SK-N-SH (cell line): Measurements from ENCODE around the gene CDK6. TPM values are rescaled to one million over a fixed set of nuclear protein-coding genes. Genes with fewer than 3 reads are reported as not detected.

Experiments
- CTCF ChIA-PET: fragments of 300-600, 350-600 bp; formaldehyde crosslinking; extraction: SDS; loops from one replicate; lab custom pipeline; 2021; lab: Yijun Ruan, JAX
- POLR2A ChIA-PET: fragments of 350-600 bp; sonication (Branson Sonifier 250); formaldehyde crosslinking; extraction: SDS; loops from one replicate; lab custom pipeline; 2020; ENCODE audit warnings: antibody characterized with exemption, inconsistent platforms; lab: Yijun Ruan, JAX
- DNase-seq: peaks from one replicate; pipeline ENCODE4 v3.0.0; 2012
- H2AFZ ChIP-seq: fragments of 200-600 bp; sonication (generic); 2 replicates; pipeline ENCODE4 v1.8.1; 2016; ENCODE audit warnings: antibody characterized with exemption, mild to moderate bottlenecking, low read depth
- H3F3A ChIP-seq: fragments of 200-600 bp; sonication (generic); replicated peaks from 2 replicates; pipeline ENCODE3; 2016; ENCODE audit warnings: antibody characterized with exemption, mild to moderate bottlenecking; ENCODE audit not compliant: insufficient read depth
- H3K27ac ChIP-seq, 2 experiments: fragments of 200-500 bp in 1 of 2; fragments of 200-600 bp in 1 of 2; sonication (Bioruptor generic) in 1 of 2; sonication (generic), shearing (Covaris generic) in 1 of 2; 2 replicates each; pipeline versions ENCODE4 v1.5.1 to v1.6.1; 2014 to 2016; ENCODE audit warnings: low read depth in 2 of 2, inconsistent platforms in 1 of 2, low read length in 1 of 2, mild to moderate bottlenecking in 1 of 2, mixed read lengths in 1 of 2
- H3K27me3 ChIP-seq: fragments of 200-600 bp; sonication (generic), shearing (Covaris generic); 2 replicates; pipeline ENCODE4 v1.6.1; 2016; ENCODE audit warnings: mixed run types; ENCODE audit not compliant: insufficient read depth
- H3K36me3 ChIP-seq, 2 experiments: fragments of 200-500 bp in 1 of 2; fragments of 200-600 bp in 1 of 2; sonication (Bioruptor generic) in 1 of 2; sonication (generic) in 1 of 2; replicated peaks in 1 of 2; 2 replicates each; pipeline versions ENCODE3 to v1.5.1; 2014 to 2016; ENCODE audit warnings: low read length in 1 of 2, mild to moderate bottlenecking in 1 of 2; ENCODE audit not compliant: insufficient read depth in 2 of 2, control insufficient read depth in 1 of 2
- H3K4me1 ChIP-seq, 2 experiments: fragments of 200-500 bp in 1 of 2; fragments of 200-600 bp in 1 of 2; sonication (Bioruptor generic) in 1 of 2; sonication (generic), shearing (Covaris generic) in 1 of 2; 2 replicates each; pipeline versions ENCODE4 v1.5.1 to v1.6.1; 2014 to 2016; ENCODE audit warnings: low read depth in 1 of 2, low read length in 1 of 2, mixed run types in 1 of 2; ENCODE audit not compliant: insufficient read depth in 2 of 2, control insufficient read depth in 1 of 2
- H3K4me2 ChIP-seq: fragments of 200-600 bp; sonication (generic), shearing (Covaris generic); 2 replicates; pipeline ENCODE4 v1.6.1; 2017; ENCODE audit warnings: mixed run types
- H3K4me3 ChIP-seq, 2 experiments: fragments of 200-500 bp in 1 of 2; fragments of 200-600 bp in 1 of 2; sonication (Bioruptor generic) in 1 of 2; sonication (generic), shearing (Covaris generic) in 1 of 2; 2 replicates each; pipeline versions ENCODE4 v1.5.1 to v1.8.1; 2014 to 2016; ENCODE audit warnings: low read depth in 2 of 2, inconsistent platforms in 1 of 2, low read length in 1 of 2, mild to moderate bottlenecking in 1 of 2, mixed read lengths in 1 of 2, moderate library complexity in 1 of 2
- H3K79me2 ChIP-seq: fragments of 200-600 bp; sonication (generic); 2 replicates; pipeline ENCODE4 v1.8.1; 2017; ENCODE audit warnings: mild to moderate bottlenecking; ENCODE audit not compliant: insufficient read depth
- H3K9ac ChIP-seq: fragments of 200-600 bp; sonication (generic); 2 replicates; pipeline ENCODE4 v1.6.1; 2017; ENCODE audit warnings: mixed run types
- H3K9me2 ChIP-seq: fragments of 200-600 bp; sonication (generic); 2 replicates; pipeline ENCODE4 v1.6.1; 2017; ENCODE audit warnings: mixed run types
- H3K9me3 ChIP-seq: fragments of 200-600 bp; sonication (generic); 2 replicates; pipeline ENCODE4 v1.6.1; 2017; ENCODE audit warnings: mixed run types, mild to moderate bottlenecking, moderate library complexity
- H4K20me1 ChIP-seq: fragments of 200-600 bp; sonication (generic); 2 replicates; pipeline ENCODE4 v1.6.1; 2017; ENCODE audit warnings: mild to moderate bottlenecking, mixed run types; ENCODE audit not compliant: insufficient read depth
- EP300 ChIP-seq, 2 experiments: IDR thresholded peaks; 2 replicates each; pipeline versions ENCODE4 v1.4.0 to v1.6.1; 2012; ENCODE audit warnings: borderline replicate concordance in 1 of 2, low read depth in 1 of 2, low read length in 1 of 2
- FOSL2 ChIP-seq: IDR thresholded peaks from 2 replicates; pipeline ENCODE4 v1.4.0; 2012; ENCODE audit warnings: low read depth, mild to moderate bottlenecking, moderate library complexity, borderline replicate concordance
- FOXJ3 ChIP-seq: sonication (generic); formaldehyde crosslinking; IDR thresholded peaks from 2 replicates; pipeline ENCODE4 v1.5.1; 2020; ENCODE audit warnings: mild to moderate bottlenecking, missing genetic modification reagents
- GATA2 ChIP-seq: sonication (generic); formaldehyde crosslinking; IDR thresholded peaks from 2 replicates; pipeline ENCODE4 v1.5.0; 2020; ENCODE audit warnings: mild to moderate bottlenecking, missing genetic modification reagents
- JUND ChIP-seq: IDR thresholded peaks from 2 replicates; pipeline ENCODE4 v1.4.0; 2012
- MEF2A ChIP-seq: IDR thresholded peaks from 2 replicates; pipeline ENCODE4 v1.4.0; 2012; ENCODE audit warnings: low read depth, borderline replicate concordance
- NRF1 ChIP-seq: IDR thresholded peaks from 2 replicates; pipeline ENCODE4 v1.6.1; 2012; ENCODE audit warnings: low read depth, mild to moderate bottlenecking, low read length
- POLR2AphosphoS5 ChIP-seq: IDR thresholded peaks from 2 replicates; pipeline ENCODE4 v1.6.1; 2012; ENCODE audit warnings: low read depth, low read length
- RCOR1 ChIP-seq: fragments of 150-350 bp; IDR thresholded peaks from 2 replicates; pipeline ENCODE4 v1.6.1; 2017; ENCODE audit warnings: antibody characterized with exemption, low read length
- RXRA ChIP-seq: IDR thresholded peaks from 2 replicates; pipeline ENCODE4 v1.4.0; 2012; ENCODE audit warnings: low read depth, mild to moderate bottlenecking, borderline replicate concordance
- SMC3 ChIP-seq: IDR thresholded peaks from 2 replicates; pipeline ENCODE4 v1.6.1; 2012; ENCODE audit warnings: low read depth, low read length, improper control_type of control experiment
- TAF1 ChIP-seq: IDR thresholded peaks from 2 replicates; pipeline ENCODE4 v1.6.1; 2012; ENCODE audit warnings: low read depth, mild to moderate bottlenecking, low read length, moderate library complexity, borderline replicate concordance
- TCF12 ChIP-seq: IDR thresholded peaks from 2 replicates; pipeline ENCODE4 v1.4.0; 2012
- TEAD4 ChIP-seq: IDR thresholded peaks from 2 replicates; pipeline ENCODE4 v1.4.0; 2012; ENCODE audit warnings: mild to moderate bottlenecking, borderline replicate concordance; ENCODE audit not compliant: insufficient read depth
- YY1 ChIP-seq: IDR thresholded peaks from 2 replicates; pipeline ENCODE4 v1.4.0; 2012; ENCODE audit warnings: low read depth, mild to moderate bottlenecking
- WGBS: methylation state at CpG from one replicate; pipeline ENCODE4 v1.1.6; 2017; ENCODE audit warnings: low lambda C conversion rate; 5-methylcytosine and 5-hydroxymethylcytosine counted together
- polyA plus RNA-seq, 3 experiments: library from polyadenylated mRNA; depleted of rRNA; stranded (reverse); fragments of >200 nt; gene quantifications; 2 replicates each; pipeline ENCODE4 v1.2.3, GENCODE V29; 2012
- TF ChIP-seq, protein P1 (sequence below): IDR thresholded peaks from 2 replicates; pipeline ENCODE4 v1.4.0; 2012; ENCODE audit warnings: low read depth, borderline replicate concordance
- TF ChIP-seq, protein P2 (sequence below): IDR thresholded peaks from 2 replicates; pipeline ENCODE4 v1.4.0; 2012; ENCODE audit warnings: low read depth
- TF ChIP-seq, protein P3 (sequence below): IDR thresholded peaks from 2 replicates; pipeline ENCODE4 v1.6.1; 2012; ENCODE audit warnings: mild to moderate bottlenecking, low read depth, low read length, moderate library complexity
- TF ChIP-seq, protein P4 (sequence below): IDR thresholded peaks from 2 replicates; pipeline ENCODE4; 2012
- TF ChIP-seq, protein P5 (sequence below): fragments of 150-350 bp; IDR thresholded peaks from 2 replicates; pipeline ENCODE4 v1.6.1; 2016; ENCODE audit warnings: mild to moderate bottlenecking, low read depth, low read length

CDK6 gene
- polyA plus RNA-seq, 1 of the 3 experiments (the other 2 are of a cell fraction) = 30.3 TPM

DNA sequence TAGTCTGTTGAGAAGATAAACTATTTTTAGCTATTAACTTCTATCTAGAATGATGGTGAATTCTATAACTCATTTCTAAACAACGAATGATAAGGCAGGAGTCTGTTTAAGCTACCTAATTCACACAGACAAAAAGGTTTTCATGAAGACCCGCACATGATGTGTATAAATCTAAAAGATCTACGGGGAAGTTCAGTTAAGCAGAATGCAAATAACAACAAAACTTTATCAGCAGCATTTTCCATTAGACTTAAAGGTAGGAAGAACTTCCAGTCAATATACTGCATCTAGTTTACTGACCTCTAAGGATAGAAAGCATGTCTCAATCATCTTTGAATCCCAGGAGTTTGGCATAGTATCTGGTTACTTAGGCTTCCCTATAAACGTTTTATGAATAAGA is 62.6 kb downstream of the CDK6 start (continued):
- TF ChIP-seq YY1 = no peak
- TF ChIP-seq, protein P1, sequence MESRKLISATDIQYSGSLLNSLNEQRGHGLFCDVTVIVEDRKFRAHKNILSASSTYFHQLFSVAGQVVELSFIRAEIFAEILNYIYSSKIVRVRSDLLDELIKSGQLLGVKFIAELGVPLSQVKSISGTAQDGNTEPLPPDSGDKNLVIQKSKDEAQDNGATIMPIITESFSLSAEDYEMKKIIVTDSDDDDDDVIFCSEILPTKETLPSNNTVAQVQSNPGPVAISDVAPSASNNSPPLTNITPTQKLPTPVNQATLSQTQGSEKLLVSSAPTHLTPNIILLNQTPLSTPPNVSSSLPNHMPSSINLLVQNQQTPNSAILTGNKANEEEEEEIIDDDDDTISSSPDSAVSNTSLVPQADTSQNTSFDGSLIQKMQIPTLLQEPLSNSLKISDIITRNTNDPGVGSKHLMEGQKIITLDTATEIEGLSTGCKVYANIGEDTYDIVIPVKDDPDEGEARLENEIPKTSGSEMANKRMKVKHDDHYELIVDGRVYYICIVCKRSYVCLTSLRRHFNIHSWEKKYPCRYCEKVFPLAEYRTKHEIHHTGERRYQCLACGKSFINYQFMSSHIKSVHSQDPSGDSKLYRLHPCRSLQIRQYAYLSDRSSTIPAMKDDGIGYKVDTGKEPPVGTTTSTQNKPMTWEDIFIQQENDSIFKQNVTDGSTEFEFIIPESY = no peak
- TF ChIP-seq, protein P2, sequence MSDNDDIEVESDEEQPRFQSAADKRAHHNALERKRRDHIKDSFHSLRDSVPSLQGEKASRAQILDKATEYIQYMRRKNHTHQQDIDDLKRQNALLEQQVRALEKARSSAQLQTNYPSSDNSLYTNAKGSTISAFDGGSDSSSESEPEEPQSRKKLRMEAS = no peak
- TF ChIP-seq FOXJ3 = no peak
- TF ChIP-seq JUND = no peak
- no peak for TF ChIP-seq TEAD4
- no peak for TF ChIP-seq SMC3
- TF ChIP-seq MEF2A = no peak

DNA sequence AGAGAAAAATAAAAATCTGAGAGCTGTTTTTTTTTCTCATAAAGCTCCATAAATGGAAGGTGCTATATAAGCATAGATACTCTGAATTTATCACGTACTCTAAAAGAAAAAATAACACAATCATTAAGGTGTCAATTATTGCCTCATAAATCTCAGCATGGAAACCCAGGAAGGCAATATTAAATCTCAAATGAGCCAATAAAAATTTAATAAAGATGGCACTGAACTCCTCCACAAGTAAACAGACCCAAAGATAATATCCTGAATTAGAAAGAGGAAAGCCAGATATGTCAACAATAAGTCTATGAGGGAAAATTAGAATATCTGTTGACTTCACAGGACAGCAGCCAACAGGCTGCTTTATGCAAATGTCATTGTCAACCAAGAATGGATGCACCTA is 66.5 kb downstream of the CDK6 start:
- POLR2A ChIA-PET = interaction anchor here (1.2 to 1.9 kb wide), 2 partner anchors 63 to 180 kb away, joined by 6 to 15 read pairs; partner anchors contain the start of gene FAM133B
- H4K20me1 ChIP-seq = no peaks in the 10 kb centered on the region; the same call in 1 of the 2 replicates
- peaks cover 46 to 77% of the 10 kb centered on the region in 2 experiments for H3K4me1 ChIP-seq
- H3K27ac ChIP-seq = peak overlapping the region; percentile 95 to 99
- H3K79me2 ChIP-seq = peaks cover 99% of the 10 kb centered on the region
- peak overlapping the region; percentile 9; the same call in 1 of the 2 replicates for H3K9ac ChIP-seq
- DNase-seq = no peak
- no peaks in the 10 kb centered on the region for H3K27me3 ChIP-seq
- H3K36me3 ChIP-seq = peaks cover 49 to 61% of the 10 kb centered on the region in 2 experiments
- no peaks in the 10 kb centered on the region for H3K9me3 ChIP-seq
- no peak overlapping the region for H2AFZ ChIP-seq
- no peak overlapping the region for H3K4me3 ChIP-seq
- peaks cover 61% of the 10 kb centered on the region for H3F3A ChIP-seq
- 72% methylated on average over 1 of the region's 1 CpG for WGBS
- H3K4me2 ChIP-seq = peak overlapping the region; percentile 16
- H3K9me2 ChIP-seq = no peaks in the 10 kb centered on the region
- CTCF ChIA-PET = interaction anchor here (1.1 to 5.6 kb wide), 8 partner anchors 10 to 149 kb away, joined by 3 to 73 read pairs (median 4); no protein-coding TSS in a partner anchor
- TF ChIP-seq TCF12 (peak; percentile 22; the same call in 1 of the 2 replicates), POLR2AphosphoS5 (no peak), RCOR1 (no peak), GATA2 (CRISPR knock-in tag) (0 out of 2 replicates have a peak, but pooled peaks have one; percentile 22), FOSL2 (no peak), TAF1 (no peak), RXRA (no peak), MEF2A (no peak), NRF1 (no peak), JUND (no peak), EP300 (IDR thresholded peaks at IDR 0.05; ENCODE audit: borderline replicate concordance in 1 of 2, low read depth in 1 of 2, low read length in 1 of 2) (peak in 1 of 2 experiments; percentile 60; a peak in 2 of 4 replicates), YY1 (no peak)
- TF ChIP-seq, protein P3, sequence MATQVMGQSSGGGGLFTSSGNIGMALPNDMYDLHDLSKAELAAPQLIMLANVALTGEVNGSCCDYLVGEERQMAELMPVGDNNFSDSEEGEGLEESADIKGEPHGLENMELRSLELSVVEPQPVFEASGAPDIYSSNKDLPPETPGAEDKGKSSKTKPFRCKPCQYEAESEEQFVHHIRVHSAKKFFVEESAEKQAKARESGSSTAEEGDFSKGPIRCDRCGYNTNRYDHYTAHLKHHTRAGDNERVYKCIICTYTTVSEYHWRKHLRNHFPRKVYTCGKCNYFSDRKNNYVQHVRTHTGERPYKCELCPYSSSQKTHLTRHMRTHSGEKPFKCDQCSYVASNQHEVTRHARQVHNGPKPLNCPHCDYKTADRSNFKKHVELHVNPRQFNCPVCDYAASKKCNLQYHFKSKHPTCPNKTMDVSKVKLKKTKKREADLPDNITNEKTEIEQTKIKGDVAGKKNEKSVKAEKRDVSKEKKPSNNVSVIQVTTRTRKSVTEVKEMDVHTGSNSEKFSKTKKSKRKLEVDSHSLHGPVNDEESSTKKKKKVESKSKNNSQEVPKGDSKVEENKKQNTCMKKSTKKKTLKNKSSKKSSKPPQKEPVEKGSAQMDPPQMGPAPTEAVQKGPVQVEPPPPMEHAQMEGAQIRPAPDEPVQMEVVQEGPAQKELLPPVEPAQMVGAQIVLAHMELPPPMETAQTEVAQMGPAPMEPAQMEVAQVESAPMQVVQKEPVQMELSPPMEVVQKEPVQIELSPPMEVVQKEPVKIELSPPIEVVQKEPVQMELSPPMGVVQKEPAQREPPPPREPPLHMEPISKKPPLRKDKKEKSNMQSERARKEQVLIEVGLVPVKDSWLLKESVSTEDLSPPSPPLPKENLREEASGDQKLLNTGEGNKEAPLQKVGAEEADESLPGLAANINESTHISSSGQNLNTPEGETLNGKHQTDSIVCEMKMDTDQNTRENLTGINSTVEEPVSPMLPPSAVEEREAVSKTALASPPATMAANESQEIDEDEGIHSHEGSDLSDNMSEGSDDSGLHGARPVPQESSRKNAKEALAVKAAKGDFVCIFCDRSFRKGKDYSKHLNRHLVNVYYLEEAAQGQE = no peak
- TF ChIP-seq, protein P2 = no peak
- TF ChIP-seq, protein P1 = no peak
- TF ChIP-seq, protein P4, sequence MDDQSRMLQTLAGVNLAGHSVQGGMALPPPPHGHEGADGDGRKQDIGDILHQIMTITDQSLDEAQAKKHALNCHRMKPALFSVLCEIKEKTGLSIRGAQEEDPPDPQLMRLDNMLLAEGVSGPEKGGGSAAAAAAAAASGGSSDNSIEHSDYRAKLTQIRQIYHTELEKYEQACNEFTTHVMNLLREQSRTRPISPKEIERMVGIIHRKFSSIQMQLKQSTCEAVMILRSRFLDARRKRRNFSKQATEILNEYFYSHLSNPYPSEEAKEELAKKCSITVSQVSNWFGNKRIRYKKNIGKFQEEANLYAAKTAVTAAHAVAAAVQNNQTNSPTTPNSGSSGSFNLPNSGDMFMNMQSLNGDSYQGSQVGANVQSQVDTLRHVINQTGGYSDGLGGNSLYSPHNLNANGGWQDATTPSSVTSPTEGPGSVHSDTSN = no peak
- TF ChIP-seq, protein P5, sequence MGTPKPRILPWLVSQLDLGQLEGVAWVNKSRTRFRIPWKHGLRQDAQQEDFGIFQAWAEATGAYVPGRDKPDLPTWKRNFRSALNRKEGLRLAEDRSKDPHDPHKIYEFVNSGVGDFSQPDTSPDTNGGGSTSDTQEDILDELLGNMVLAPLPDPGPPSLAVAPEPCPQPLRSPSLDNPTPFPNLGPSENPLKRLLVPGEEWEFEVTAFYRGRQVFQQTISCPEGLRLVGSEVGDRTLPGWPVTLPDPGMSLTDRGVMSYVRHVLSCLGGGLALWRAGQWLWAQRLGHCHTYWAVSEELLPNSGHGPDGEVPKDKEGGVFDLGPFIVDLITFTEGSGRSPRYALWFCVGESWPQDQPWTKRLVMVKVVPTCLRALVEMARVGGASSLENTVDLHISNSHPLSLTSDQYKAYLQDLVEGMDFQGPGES = no peak
